Measurements from ENCODE around the gene MIF.
"Not testable (repeated sequence)": the region's sequence is repeated elsewhere in the genome, so short reads cannot be mapped to it uniquely, and the experiment has no call there.

The MIF gene

DNA sequence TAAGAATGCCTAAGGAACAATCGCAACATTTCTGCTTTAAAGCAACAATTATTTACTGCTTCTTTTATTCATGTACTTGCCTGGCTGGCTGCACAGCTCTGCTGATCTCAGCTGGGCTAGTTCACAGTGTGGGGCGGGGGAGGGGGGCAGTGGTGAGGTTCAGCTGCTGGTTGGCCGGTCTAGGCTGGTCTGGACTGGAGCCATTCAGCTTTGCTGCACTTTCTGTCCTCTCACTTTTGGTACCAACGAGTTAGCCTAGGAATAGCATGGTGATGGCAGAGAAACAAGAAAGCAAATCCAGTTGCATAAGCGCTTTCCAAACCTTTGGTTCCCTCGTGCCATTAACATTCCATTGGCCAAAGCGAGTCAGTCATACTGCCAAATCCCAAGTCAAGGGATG is 16.0 kb upstream of the MIF start:
- DNase-seq: no peak

GRCh38 chr22:23882370-23882769 is 11.8 kb upstream of the MIF start:
- DNase-seq: no peak

GRCh38 chr22:23883658-23884057 is 10.5 kb upstream of the MIF start:
- DNase-seq: no peak

- DNase-seq: no peak
Measured at GRCh38 chr22:23884140-23884539, 10.0 kb upstream of the MIF start.

DNA sequence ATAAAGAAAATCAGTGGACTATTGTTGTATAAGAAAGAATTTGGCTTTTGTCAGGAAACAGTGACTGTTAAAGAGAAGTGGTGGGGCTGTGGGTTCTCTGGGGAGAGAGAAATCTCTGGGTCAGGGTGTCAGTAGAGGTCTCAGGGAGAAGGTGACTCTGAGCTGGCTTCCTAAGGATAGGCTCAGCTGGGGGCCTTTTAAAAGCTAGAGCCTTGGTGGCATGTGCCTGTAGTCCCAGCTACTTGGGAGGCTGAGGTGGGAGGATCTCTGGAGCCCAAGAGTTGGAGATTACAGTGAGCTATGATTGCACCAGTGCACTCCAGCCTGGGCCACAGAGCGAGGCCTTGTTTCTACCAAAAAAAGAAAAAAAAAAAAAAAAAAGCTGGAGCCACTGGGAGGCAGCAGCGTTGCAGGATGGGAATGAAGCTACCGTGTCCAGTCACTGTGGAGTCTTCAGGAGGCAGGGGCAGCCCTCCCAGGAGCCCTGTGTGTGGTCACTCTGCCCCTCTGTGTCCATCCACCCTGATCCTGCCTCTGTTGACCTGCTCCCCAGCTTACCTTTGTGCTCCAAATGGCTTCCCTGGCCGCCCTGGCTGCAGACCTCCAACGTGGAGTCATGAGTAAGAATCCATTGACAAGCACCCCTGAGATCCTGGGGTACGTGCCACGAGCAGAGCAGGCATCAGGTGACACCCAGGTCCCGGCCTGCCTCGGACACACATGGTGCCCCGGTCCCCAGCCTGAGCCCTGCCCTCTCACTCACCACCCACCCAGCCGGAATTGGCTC is 5.4 kb upstream of the MIF start:
- DNase-seq: no peak

GRCh38 chr22:23889620-23890019 is 4.6 kb upstream of the MIF start:
- no peak for DNase-seq

DNA sequence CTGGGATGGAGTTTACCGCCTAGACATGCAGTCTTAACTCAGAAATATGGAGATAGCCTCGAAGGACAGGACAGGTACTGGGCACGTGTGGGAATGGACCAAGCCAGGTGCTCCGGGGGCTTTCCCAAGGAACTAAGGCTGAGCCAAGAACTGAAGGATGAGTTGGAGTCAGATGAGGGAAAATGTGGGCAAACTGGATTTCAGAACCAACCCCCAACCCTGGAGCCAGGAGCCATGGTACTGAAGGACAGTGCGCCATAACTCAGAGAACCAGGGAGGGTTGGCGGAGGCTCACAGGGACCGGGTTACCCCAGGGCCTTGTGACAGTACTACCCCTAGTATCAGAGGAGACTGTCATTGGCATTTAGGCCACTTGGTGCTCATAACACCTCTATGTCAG is 2.5 kb upstream of the MIF start:
- DNase-seq: no peak

- DNase-seq: no peak
Measured at GRCh38 chr22:23892130-23892529, 2.1 kb upstream of the MIF start.

GRCh38 chr22:23892706-23893105 is 1.5 kb upstream of the MIF start:
- no peak for DNase-seq

DNA sequence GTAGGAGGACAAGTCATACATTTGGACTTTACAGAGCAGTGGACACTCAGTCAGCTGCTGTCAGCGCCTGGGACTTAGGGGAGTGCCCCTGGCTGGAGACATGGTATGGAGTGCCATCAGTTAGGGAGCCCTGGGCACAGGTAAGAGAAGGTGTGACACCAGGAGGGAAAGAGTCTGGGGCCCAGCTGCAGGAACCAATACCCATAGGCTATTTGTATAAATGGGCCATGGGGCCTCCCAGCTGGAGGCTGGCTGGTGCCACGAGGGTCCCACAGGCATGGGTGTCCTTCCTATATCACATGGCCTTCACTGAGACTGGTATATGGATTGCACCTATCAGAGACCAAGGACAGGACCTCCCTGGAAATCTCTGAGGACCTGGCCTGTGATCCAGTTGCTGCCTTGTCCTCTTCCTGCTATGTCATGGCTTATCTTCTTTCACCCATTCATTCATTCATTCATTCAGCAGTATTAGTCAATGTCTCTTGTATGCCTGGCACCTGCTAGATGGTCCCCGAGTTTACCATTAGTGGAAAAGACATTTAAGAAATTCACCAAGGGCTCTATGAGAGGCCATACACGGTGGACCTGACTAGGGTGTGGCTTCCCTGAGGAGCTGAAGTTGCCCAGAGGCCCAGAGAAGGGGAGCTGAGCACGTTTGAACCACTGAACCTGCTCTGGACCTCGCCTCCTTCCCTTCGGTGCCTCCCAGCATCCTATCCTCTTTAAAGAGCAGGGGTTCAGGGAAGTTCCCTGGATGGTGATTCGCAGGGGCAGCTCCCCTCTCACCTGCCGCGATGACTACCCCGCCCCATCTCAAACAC is 850 bp upstream of the MIF start:
- DNase-seq: no peak

DNA sequence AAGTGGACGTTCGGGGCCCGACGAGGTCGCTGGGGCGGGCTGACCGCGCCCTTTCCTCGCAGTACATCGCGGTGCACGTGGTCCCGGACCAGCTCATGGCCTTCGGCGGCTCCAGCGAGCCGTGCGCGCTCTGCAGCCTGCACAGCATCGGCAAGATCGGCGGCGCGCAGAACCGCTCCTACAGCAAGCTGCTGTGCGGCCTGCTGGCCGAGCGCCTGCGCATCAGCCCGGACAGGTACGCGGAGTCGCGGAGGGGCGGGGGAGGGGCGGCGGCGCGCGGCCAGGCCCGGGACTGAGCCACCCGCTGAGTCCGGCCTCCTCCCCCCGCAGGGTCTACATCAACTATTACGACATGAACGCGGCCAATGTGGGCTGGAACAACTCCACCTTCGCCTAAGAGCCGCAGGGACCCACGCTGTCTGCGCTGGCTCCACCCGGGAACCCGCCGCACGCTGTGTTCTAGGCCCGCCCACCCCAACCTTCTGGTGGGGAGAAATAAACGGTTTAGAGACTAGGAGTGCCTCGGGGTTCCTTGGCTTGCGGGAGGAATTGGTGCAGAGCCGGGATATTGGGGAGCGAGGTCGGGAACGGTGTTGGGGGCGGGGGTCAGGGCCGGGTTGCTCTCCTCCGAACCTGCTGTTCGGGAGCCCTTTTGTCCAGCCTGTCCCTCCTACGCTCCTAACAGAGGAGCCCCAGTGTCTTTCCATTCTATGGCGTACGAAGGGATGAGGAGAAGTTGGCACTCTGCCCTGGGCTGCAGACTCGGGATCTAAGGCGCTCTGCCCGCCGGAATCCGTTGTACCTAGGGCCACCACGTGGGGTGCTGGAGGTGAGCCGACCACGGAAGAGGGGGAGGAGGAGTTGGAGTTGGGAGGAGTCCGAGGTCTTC is 771 bp downstream of the MIF start:
- peak; percentile 19 for DNase-seq

- no peak for DNase-seq
Measured at GRCh38 chr22:23895599-23896144, 1.5 kb downstream of the MIF start.

DNA sequence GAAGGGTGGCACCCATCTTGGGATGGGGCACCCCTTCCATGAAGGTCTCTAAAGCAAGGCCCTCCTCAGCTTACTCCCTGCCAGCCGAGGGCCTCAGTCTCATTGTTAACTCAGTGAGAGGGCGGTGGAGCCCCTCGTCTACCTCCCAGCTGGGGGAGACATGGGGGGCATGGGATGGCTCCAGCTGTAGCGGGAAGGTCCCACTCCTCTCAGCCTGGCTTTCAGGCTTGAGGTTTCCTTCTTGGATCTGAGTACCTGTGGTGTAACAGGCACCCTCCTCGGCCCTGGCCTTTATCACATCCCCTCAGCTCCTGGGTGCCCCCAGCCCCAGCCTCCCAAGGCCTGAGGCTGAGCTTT is 2.0 kb downstream of the MIF start:
- DNase-seq: no peak

GRCh38 chr22:23896523-23897186 is 2.5 kb downstream of the MIF start:
- DNase-seq: no peak

DNA sequence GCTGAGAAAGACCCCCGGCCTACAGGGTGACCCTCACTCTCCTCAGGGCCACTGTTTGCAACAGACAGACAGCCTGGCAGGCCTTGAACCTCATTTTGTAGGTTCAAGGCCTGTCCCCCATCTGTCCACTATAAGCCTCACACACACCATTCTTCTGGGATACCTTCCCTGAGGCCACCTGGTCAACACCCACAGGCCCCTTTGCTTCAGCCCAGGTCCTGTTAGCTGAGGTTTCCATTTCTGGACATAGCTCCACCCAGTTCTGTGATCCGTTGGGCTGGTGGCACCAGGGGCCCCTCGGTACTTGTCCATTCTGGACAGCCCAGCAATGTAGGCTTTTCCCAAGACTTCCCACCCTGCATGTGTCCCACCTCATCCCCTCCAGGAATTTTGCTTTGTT is 3.1 kb downstream of the MIF start:
- no peak for DNase-seq

- no peak for DNase-seq
Measured at GRCh38 chr22:23898006-23898974, 4.1 kb downstream of the MIF start.

DNA sequence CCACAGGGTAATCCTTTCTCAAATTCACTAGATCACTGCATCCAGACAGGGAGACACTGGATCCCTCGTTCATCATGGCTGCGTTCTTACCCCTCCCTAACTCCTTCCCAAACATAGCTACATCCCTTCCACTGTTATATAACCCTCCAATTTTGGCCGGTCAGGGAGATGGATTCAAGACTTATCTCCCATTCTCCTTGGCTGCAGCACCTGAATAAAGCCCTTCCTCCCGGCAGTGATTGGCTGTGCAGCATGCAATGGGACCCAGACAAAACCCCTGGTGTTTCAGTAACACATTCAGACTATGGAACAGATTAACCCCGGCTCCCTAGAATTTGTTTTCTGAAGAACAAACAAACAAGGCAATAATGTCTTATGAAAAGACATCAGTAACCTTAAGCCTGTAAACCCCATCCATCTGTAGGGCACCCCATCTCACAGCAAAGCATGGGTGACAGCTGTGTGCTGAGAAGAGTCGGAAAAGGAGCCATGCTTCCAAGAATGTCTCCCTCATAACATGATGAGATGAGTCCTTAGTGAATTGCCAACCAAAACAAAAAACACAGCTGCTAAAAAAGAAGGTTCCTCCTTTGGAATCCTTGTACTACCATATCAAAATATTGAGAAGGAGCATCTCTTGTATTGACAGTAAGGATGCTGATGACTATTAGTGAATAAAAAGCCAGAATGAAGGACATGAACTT is 5.0 kb downstream of the MIF start:
- DNase-seq: no peak

- DNase-seq: not testable (repeated sequence)
Measured at GRCh38 chr22:23900227-23900626, 6.0 kb downstream of the MIF start.

DNA sequence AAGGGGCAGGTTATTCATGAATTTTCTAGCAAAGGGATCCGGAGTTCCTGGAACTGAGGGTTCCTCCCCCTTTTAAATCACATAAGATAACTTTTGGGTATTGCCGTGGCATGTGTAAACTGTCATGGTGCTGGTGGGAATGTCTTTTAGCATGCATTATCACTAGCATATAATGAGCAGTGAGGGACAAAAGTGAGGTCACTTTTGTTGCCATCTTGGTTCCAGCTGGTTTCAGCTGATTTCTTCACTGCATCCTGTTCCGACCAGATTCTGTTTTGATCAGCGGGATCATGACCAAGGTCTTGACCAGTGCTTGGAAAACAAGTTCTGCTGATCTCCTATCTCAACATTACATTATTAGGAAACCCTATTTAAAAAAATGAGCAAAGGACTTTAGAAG is 7.4 kb downstream of the MIF start:
- no peak for DNase-seq

GRCh38 chr22:23903328-23903971 is 9.3 kb downstream of the MIF start:
- no peak for DNase-seq
